Fibroblast of skin of left biceps (primary cell): ENCODE data around the gene IFRD1.
"Not testable (repeated sequence)": the region's sequence is repeated elsewhere in the genome, so short reads cannot be mapped to it uniquely, and the experiment has no call there.

Experiments used
- DNase-seq, 2 experiments: peaks; one replicate each; pipeline ENCODE4 v3.0.0-alpha.2; 2013; ENCODE audit warnings: low read depth in 2 of 2

Gene IFRD1

DNA sequence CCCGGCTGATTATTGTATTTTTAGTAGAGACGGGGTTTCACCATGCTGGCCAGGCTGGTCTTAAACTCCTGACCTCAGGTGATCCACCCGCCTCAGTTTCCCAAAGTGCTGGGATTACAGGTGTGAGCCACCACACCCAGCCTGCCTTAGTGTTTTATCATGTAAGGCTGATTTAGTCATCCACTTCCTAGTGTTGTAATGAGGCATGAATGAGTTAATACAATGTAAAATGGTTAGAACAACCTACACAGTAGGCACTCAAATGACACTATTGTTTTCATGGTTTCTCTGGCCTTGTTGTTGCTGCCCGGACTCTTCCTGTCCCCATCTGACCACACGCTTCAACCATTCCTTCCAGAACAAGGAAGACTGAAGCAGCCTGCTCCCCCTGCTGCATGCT is 66.2 kb downstream of the IFRD1 start:
- DNase-seq = not testable (repeated sequence)

DNA sequence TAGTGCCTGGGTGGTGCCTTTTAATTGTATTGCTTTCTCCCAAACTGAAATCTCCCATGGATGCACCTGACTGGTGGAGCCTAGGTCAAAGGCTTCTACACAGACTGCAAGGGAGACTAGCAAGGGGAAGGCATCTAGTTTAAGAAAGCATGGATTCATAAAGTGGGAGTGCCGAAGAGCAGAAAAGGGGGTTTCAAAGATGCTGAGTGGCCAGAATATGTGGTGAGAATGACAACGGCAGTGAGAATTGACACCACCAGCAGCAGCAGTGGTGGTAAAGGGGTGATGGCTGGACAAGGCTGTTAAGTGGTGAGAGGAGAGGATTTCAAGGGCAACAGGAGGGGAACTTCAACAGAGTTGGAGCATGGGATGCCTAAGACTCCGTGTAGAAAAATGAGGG is 67.2 kb downstream of the IFRD1 start:
- DNase-seq = no peak

DNA sequence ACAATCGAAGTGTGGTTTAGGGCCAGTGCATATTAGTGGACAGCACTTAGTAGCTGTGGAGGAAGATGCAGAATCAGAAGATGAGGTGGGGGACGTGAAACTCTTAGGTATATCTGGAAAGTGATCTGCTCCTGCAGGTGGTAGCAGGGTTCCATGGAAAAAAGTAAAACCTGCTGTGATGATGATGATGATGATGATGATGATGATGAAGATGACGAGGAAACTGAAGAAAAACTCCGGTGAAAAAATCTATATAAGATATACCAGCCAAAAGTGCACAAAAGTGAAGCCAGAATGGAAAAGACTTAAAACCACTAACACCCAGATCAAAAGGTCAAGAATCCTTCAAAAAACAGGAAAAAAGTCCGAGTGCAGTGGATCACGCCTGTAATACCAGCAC is 70.5 kb downstream of the IFRD1 start:
- DNase-seq = no peak

DNA sequence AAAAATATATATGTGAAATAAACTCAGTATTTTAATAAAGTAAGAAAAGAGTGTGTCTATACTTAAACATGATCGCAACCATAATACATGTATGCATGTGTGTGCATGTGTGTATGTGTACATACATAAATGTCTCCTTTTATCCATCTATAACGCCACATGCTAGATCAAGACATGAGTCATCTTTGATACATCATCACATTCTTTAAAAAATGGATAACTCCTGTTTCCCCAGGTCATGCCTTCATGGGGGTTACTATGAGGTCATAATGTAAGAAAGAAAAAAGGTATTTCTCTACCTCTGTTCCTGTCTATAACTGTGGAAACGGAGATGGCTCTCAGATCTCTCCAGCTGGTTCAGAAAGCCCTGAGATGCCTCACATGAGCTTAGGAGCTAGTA is 71.7 kb downstream of the IFRD1 start:
- DNase-seq = no peak

DNA sequence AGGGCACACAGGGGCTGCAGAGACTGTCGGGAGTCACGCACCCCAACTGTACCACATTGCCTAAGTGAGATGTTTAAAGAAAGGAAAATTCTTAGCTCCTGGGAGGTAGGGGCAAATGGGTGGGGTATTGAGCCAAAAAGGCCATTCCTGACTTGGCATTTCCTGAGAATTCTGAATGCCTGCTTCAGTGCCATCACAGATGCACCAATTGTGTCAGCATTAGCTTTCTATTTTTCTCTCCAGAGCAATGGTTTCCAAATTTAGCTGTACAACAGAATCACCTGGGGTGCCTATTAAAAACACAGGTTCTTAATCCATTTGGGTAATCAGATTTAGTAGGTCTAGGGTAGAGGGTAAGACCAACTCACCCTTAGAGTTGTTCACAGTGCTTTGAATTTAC is 73.6 kb downstream of the IFRD1 start:
- DNase-seq = no peak
